Stimulated activated CD4-positive, alpha-beta T cell treated with anti-CD3 and anti-CD28 coated beads, Interleukin-15, amount 100 ng/mL, for 24 hours (primary cell): Measurements from ENCODE around the gene PDRG1.
"Not testable (repeated sequence)": the region's sequence is repeated elsewhere in the genome, so short reads cannot be mapped to it uniquely, and the experiment has no call there.

Experiments
- DNase-seq: peaks from one replicate; pipeline ENCODE4 v3.0.0-alpha.2; 2020

The PDRG1 gene

GRCh38 chr20:31966991-31967655 is 15.3 kb upstream of the PDRG1 start:
- no peak for DNase-seq

DNA sequence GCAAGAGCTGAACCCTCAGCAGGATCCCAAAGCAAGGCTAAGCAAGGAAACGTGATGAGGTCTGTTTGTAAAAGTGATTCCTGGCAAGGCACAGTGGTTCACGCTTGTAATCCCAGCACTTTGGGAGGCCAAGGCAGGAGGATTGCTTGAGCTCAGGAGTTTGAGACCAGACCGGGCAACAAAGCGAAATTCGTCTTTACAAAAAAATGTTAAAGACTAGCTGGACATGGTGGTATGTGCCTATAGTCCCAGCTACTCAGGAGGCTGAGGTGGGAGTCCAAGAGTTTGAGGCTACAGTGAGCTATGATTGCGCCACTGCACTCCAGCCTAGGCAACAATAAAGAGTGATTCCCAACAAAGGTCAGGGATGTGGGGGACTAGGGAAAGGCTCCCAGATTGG is 12.0 kb upstream of the PDRG1 start:
- DNase-seq, result no peak

DNA sequence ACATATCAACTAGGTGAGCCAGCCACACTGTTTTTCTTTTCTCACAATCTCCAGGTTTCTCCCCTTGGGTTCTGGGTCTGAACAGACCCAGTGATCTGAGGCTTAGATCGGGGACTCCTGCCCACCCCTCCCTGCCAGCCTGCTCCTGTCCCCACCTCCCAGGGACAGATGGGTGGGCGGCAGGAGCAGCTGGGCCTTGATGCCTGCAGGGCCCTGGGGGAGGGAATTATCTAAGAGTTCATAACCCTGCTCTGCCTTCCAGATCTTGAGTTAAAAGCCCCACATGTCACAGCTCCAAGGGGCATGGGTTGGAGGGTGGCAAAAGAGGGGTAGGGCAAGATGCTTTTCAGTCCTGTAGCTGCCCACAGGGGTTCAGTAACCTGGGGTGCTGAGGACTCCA is 10.9 kb upstream of the PDRG1 start:
- no peak for DNase-seq

GRCh38 chr20:31956556-31957526 is 5.0 kb upstream of the PDRG1 start:
- DNase-seq, result no peak

DNA sequence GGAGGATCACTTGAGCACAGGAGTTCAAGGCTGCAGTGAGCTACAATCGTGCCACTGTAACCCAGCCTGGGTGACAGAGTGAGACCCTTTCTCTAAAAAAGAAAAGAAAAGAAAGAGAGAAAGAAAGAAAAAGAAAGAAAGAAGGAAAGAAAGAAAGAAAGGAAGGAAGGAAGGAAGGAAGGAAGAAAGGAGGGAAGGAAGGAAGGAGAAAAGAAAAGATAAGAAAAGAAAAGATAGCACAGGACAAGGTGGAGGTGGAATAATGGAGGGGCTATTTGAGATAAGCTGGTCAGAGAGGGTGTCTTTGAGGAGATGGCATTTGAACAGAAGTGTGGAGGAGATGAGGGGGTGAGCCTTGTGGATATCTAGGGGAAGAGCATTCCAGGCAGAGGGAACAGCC is 2.7 kb upstream of the PDRG1 start:
- DNase-seq, result no peak

- DNase-seq, result no peak
Measured at GRCh38 chr20:31953556-31954148, 1.8 kb upstream of the PDRG1 start.

- DNase-seq, result no peak
Measured at GRCh38 chr20:31951203-31951529, 680 bp downstream of the PDRG1 start.

- no peak for DNase-seq
Measured at GRCh38 chr20:31949877-31950646, 1.8 kb downstream of the PDRG1 start.

GRCh38 chr20:31948008-31948407 is 3.8 kb downstream of the PDRG1 start:
- no peak for DNase-seq

- DNase-seq, result no peak
Measured at GRCh38 chr20:31945785-31946184, 6.1 kb downstream of the PDRG1 start.

GRCh38 chr20:31945319-31945718 is 6.5 kb downstream of the PDRG1 start:
- DNase-seq, result no peak

- no peak for DNase-seq
Measured at GRCh38 chr20:31943052-31943471, 8.8 kb downstream of the PDRG1 start.

DNA sequence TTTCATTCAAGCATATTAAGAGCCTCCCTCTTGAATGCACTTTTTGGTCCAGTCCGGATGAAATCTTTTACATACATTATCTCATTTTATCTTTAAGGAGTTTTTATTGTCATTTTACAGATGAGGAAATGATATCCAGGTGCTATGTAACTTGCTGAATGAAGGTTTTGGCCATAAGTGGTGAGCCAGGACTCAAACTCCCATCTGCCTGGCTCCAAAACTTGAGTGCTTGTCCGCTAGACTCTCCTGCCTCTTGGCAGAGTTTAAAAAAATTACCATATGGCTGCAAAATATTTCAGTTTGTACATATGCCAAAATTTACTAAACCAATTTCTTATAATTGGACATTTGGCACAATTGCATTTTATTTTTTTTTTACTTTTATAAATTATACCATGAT is 12.2 kb downstream of the PDRG1 start:
- no peak for DNase-seq

DNA sequence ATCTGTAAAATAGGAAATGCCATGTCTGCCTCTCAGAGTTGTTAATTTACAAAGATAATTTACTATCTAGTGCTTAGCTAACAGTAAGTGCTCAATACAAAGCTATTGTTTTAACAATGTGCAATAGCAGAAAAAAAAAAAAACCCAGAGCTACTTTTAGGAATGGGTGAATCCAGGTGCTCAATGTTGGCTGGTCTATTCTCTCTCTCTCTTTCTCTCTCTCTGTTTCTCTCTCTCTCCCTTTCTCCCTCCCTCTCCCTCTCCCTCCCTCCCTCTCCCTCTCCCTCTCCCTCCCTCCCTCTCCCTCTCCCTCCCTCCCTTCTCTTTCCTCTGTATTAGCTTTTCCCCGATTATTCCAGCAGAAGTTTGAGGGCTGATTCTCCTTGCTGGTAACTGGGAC is 14.0 kb downstream of the PDRG1 start:
- no peak for DNase-seq

DNA sequence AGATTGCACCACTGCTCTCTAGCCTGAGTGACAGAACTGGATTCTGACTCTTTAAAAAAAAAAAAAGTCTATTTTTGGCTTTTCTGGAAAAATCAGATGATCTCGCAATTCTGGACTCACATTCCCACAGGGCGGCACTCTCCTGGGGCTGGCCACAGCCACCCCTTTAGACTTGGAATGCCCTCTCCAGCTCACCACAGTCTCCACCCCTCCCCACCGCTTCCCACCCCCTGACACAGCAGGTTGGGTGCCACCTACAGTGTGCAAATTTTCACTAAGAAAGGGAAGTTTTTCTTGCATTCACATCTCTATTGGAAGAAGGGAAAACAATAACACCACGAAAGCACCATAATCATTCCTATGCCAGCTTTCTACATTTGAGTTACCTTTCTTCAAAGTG is 15.4 kb downstream of the PDRG1 start:
- DNase-seq, result no peak

- no peak for DNase-seq
Measured at GRCh38 chr20:31934968-31935764, 16.7 kb downstream of the PDRG1 start.

- no peak for DNase-seq
Measured at GRCh38 chr20:31934491-31934890, 17.4 kb downstream of the PDRG1 start.

DNA sequence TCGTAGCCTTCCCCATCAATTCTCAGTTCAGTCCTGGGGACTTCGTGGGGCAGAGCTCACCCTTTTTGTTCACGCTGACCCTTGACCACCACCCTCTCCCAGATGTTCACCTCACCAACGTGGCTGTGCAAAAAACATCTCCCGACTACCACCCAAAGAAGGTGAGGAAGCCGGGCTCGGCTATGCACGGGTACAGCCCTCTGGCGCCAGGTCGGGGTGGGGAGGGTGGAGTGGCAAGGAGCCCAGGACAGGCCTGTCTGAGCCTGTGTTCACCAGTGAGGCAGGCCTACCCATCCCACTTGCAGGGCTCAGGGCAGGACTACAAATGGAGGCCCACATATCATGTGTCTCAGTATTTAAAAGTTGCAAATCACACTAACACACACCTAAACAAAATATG is 18.1 kb downstream of the PDRG1 start:
- DNase-seq, result no peak

GRCh38 chr20:31930779-31931178 is 21.1 kb downstream of the PDRG1 start:
- no peak for DNase-seq

GRCh38 chr20:31929631-31930030 is 22.2 kb downstream of the PDRG1 start:
- DNase-seq, result not testable (repeated sequence)

GRCh38 chr20:31927627-31928159 is 24.2 kb downstream of the PDRG1 start:
- DNase-seq, result no peak

GRCh38 chr20:31926493-31926892 is 25.4 kb downstream of the PDRG1 start:
- DNase-seq, result no peak
